GM18870 (cell line): ENCODE data around the gene KISS1R.

ENCODE experiments used
- ATAC-seq: cut with Tn5 transposase; IDR thresholded peaks from one replicate; pipeline ENCODE4 v1.9.1; 2021; ENCODE audit warnings: moderate library complexity; ENCODE audit not compliant: unreplicated experiment

KISS1R gene

DNA sequence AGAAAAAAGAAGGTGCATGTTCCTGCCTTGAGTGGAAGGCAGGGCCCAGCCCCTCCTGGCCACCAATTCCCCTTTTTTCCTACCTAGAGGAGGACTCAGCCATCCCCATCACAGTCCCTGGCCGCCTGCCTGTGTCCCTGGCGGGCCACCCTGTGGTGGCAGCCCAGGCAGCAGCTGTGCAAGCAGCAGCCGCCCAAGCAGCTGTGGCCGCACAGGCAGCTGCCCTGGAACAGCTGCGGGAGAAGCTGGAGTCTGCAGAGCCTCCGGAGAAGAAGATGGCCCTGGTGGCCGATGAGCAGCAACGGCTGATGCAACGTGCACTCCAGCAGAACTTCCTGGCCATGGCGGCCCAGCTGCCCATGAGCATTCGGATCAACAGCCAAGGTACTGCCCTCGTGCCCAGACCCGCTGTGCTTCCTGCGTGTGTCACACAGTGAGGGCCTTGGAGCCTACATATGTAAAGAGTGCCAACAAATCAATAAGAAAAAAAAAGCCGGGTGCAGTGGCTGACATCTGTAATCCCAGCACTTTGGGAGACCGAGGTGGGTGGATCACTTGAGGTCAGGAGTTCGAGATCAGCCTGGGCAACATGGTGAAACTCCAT lies 49.5 kb downstream of the KISS1R start:
- ATAC-seq, result no peak
